Mesendoderm (in vitro differentiated cells): ENCODE results near the gene SIN3B.

Experiments used
- DNase-seq: peaks from one replicate; pipeline ENCODE4 v3.0.0; 2013
- H2AK5ac ChIP-seq: 2 replicates; pipeline ENCODE4 v1.6.1; 2013; ENCODE audit warnings: low read length, inconsistent platforms
- H2BK120ac ChIP-seq: 2 replicates; pipeline ENCODE4 v1.6.1; 2013; ENCODE audit warnings: low read depth, mild to moderate bottlenecking, low read length, moderate library complexity, mixed read lengths
- H2BK15ac ChIP-seq: replicated peaks from 2 replicates; pipeline ENCODE4 v1.6.1; 2013; ENCODE audit warnings: low read depth, mild to moderate bottlenecking, moderate library complexity
- H2BK5ac ChIP-seq: 2 replicates; pipeline ENCODE4 v1.6.1; 2013; ENCODE audit warnings: low read length, inconsistent platforms
- H3K18ac ChIP-seq: 2 replicates; pipeline ENCODE4 v1.6.1; 2013; ENCODE audit warnings: mild to moderate bottlenecking, low read length, mixed read lengths
- H3K23ac ChIP-seq: one replicate; pipeline ENCODE4 v1.6.1; 2013; ENCODE audit warnings: low read length
- H3K27ac ChIP-seq: 2 replicates; pipeline ENCODE4 v1.5.1; 2013; ENCODE audit warnings: low read depth, mild to moderate bottlenecking, inconsistent platforms, low read length, moderate library complexity
- H3K27me3 ChIP-seq: 2 replicates; pipeline ENCODE4 v1.6.1; 2013; ENCODE audit warnings: low read length, control low read depth, mild to moderate bottlenecking, inconsistent platforms; ENCODE audit not compliant: insufficient read depth, poor library complexity
- H3K36me3 ChIP-seq: 2 replicates; pipeline ENCODE4 v1.6.1; 2013; ENCODE audit warnings: low read length, inconsistent platforms; ENCODE audit not compliant: control insufficient read depth, insufficient read depth
- H3K4ac ChIP-seq: one replicate; pipeline ENCODE4 v1.6.1; 2013; ENCODE audit warnings: low read depth, mild to moderate bottlenecking, low read length, moderate library complexity
- H3K4me1 ChIP-seq: 2 replicates; pipeline ENCODE4 v1.6.1; 2013; ENCODE audit warnings: low read depth, low read length, inconsistent platforms; ENCODE audit not compliant: control insufficient read depth
- H3K4me2 ChIP-seq: 2 replicates; pipeline ENCODE4 v1.6.1; 2013; ENCODE audit warnings: low read length
- H3K4me3 ChIP-seq: 2 replicates; pipeline ENCODE4 v1.5.1; 2013; ENCODE audit warnings: mild to moderate bottlenecking, low read length
- H3K56ac ChIP-seq: one replicate; pipeline ENCODE4 v1.6.1; 2013; ENCODE audit warnings: low read length
- H3K79me1 ChIP-seq: 2 replicates; pipeline ENCODE4 v1.6.1; 2013; ENCODE audit warnings: low read length, inconsistent platforms
- H3K79me2 ChIP-seq: 2 replicates; pipeline ENCODE4 v1.6.1; 2013; ENCODE audit warnings: mild to moderate bottlenecking, low read length; ENCODE audit not compliant: control insufficient read depth, insufficient read depth
- H3K9ac ChIP-seq: 2 replicates; pipeline ENCODE4 v1.6.1; 2013; ENCODE audit warnings: low read length, inconsistent platforms
- H4K5ac ChIP-seq: one replicate; pipeline ENCODE4 v1.6.1; 2013; ENCODE audit warnings: low read length
- H4K8ac ChIP-seq: one replicate; pipeline ENCODE4 v1.6.1; 2013; ENCODE audit warnings: low read depth, mild to moderate bottlenecking, control low read depth, low read length, moderate library complexity
- WGBS: extraction: QIAGEN DNeasy Blood & Tissue Kit; methylation state at CpG from one replicate; pipeline ENCODE4 v1.1.7; 2013; ENCODE audit warnings: low lambda C conversion rate, missing lambda C conversion rate; ENCODE audit not compliant: insufficient coverage; ENCODE audit errors: extremely low coverage; 5-methylcytosine and 5-hydroxymethylcytosine counted together

The SIN3B gene

GRCh38 chr19:16853066-16853465 is 23.9 kb downstream of the SIN3B start:
- H2BK5ac ChIP-seq = no peak overlapping the region
- no peak overlapping the region for H3K4me2 ChIP-seq
- no peak overlapping the region for H4K8ac ChIP-seq
- DNase-seq = no peak
- no peak overlapping the region for H3K4me3 ChIP-seq
- no peak overlapping the region for H3K23ac ChIP-seq
- WGBS = no CpG with 5 or more reads among the region's 7 CpGs
- H3K36me3 ChIP-seq = peaks cover 8% of the 10 kb centered on the region
- no peak overlapping the region for H2AK5ac ChIP-seq
- no peaks in the 10 kb centered on the region for H3K27me3 ChIP-seq
- H3K79me1 ChIP-seq = peaks cover 2% of the 10 kb centered on the region
- H3K56ac ChIP-seq = no peak overlapping the region
- no peak overlapping the region for H3K9ac ChIP-seq
- no peaks in the 10 kb centered on the region for H3K4me1 ChIP-seq
- no peak overlapping the region for H3K27ac ChIP-seq
- H3K79me2 ChIP-seq = no peaks in the 10 kb centered on the region
- H3K4ac ChIP-seq = no peak overlapping the region
- H4K5ac ChIP-seq = no peak overlapping the region
- no peak overlapping the region for H2BK15ac ChIP-seq
- H3K18ac ChIP-seq = no peak overlapping the region
- H2BK120ac ChIP-seq = no peak overlapping the region

- Histone ChIP-seq H3K27ac (no peak overlapping the region), H3K36me3 (peaks cover 6% of the 10 kb centered on the region), H2AK5ac (no peak overlapping the region), H3K56ac (no peak overlapping the region), H3K79me2 (no peaks in the 10 kb centered on the region), H3K9ac (no peak overlapping the region), H2BK15ac (no peak overlapping the region), H3K4me3 (no peak overlapping the region), H2BK120ac (no peak overlapping the region), H3K4ac (no peak overlapping the region), H3K23ac (no peak overlapping the region), H4K8ac (no peak overlapping the region), H3K27me3 (no peaks in the 10 kb centered on the region), H3K4me1 (no peaks in the 10 kb centered on the region), H2BK5ac (no peak overlapping the region), H4K5ac (no peak overlapping the region), H3K18ac (no peak overlapping the region), H3K79me1 (peaks cover 2% of the 10 kb centered on the region), H3K4me2 (no peak overlapping the region)
- no peak for DNase-seq
- no CpG with 5 or more reads among the region's 9 CpGs for WGBS
These were observed 26.9 kb downstream of the SIN3B start for GRCh38 chr19:16856091-16856490.

GRCh38 chr19:16859626-16860025 is 30.4 kb downstream of the SIN3B start:
- no peaks in the 10 kb centered on the region for H3K79me1 ChIP-seq
- H3K23ac ChIP-seq = no peak overlapping the region
- peaks cover 3% of the 10 kb centered on the region for H3K36me3 ChIP-seq
- H3K18ac ChIP-seq = no peak overlapping the region
- H3K4me2 ChIP-seq = no peak overlapping the region
- H3K4ac ChIP-seq = no peak overlapping the region
- H3K4me1 ChIP-seq = no peaks in the 10 kb centered on the region
- H3K56ac ChIP-seq = no peak overlapping the region
- no peak overlapping the region for H3K9ac ChIP-seq
- H4K8ac ChIP-seq = no peak overlapping the region
- no peak overlapping the region for H2BK15ac ChIP-seq
- H2AK5ac ChIP-seq = no peak overlapping the region
- no peak overlapping the region for H3K27ac ChIP-seq
- H2BK120ac ChIP-seq = no peak overlapping the region
- H3K4me3 ChIP-seq = no peak overlapping the region
- no peak overlapping the region for H4K5ac ChIP-seq
- no peaks in the 10 kb centered on the region for H3K79me2 ChIP-seq
- no peaks in the 10 kb centered on the region for H3K27me3 ChIP-seq
- no peak overlapping the region for H2BK5ac ChIP-seq
- no CpG with 5 or more reads among the region's 7 CpGs for WGBS
- no peak for DNase-seq

GRCh38 chr19:16860118-16860517 is 30.9 kb downstream of the SIN3B start:
- DNase-seq = no peak
- Histone ChIP-seq H2AK5ac (no peak overlapping the region), H2BK120ac (no peak overlapping the region), H3K36me3 (peaks cover 3% of the 10 kb centered on the region), H3K18ac (no peak overlapping the region), H3K27ac (no peak overlapping the region), H4K8ac (no peak overlapping the region), H3K79me1 (no peaks in the 10 kb centered on the region), H3K79me2 (no peaks in the 10 kb centered on the region), H3K56ac (no peak overlapping the region), H3K4ac (no peak overlapping the region), H3K4me2 (no peak overlapping the region), H3K9ac (no peak overlapping the region), H2BK15ac (no peak overlapping the region), H3K4me1 (no peaks in the 10 kb centered on the region), H3K4me3 (no peak overlapping the region), H3K27me3 (no peaks in the 10 kb centered on the region), H3K23ac (no peak overlapping the region), H2BK5ac (no peak overlapping the region), H4K5ac (no peak overlapping the region)
- no CpG with 5 or more reads among the region's 20 CpGs for WGBS

- H3K27ac ChIP-seq = no peak overlapping the region
- no peak overlapping the region for H4K5ac ChIP-seq
- peaks cover 6% of the 10 kb centered on the region for H3K36me3 ChIP-seq
- H2AK5ac ChIP-seq = no peak overlapping the region
- no peak overlapping the region for H3K4me3 ChIP-seq
- H3K18ac ChIP-seq = no peak overlapping the region
- H3K79me2 ChIP-seq = no peaks in the 10 kb centered on the region
- H4K8ac ChIP-seq = no peak overlapping the region
- no peak for DNase-seq
- no peak overlapping the region for H3K56ac ChIP-seq
- H2BK15ac ChIP-seq = no peak overlapping the region
- H3K79me1 ChIP-seq = no peaks in the 10 kb centered on the region
- no peak overlapping the region for H2BK120ac ChIP-seq
- H3K4ac ChIP-seq = no peak overlapping the region
- H2BK5ac ChIP-seq = no peak overlapping the region
- H3K9ac ChIP-seq = no peak overlapping the region
- no peaks in the 10 kb centered on the region for H3K27me3 ChIP-seq
- WGBS = no CpG with 5 or more reads among the region's 3 CpGs
- H3K4me1 ChIP-seq = no peaks in the 10 kb centered on the region
- no peak overlapping the region for H3K4me2 ChIP-seq
- no peak overlapping the region for H3K23ac ChIP-seq
These were observed 31.8 kb downstream of the SIN3B start for GRCh38 chr19:16861011-16861410.

GRCh38 chr19:16861834-16862233 is 32.6 kb downstream of the SIN3B start:
- Histone ChIP-seq H3K23ac (no peak overlapping the region), H2BK5ac (no peak overlapping the region), H3K4me1 (no peaks in the 10 kb centered on the region), H3K27me3 (no peaks in the 10 kb centered on the region), H4K8ac (no peak overlapping the region), H3K36me3 (peaks cover 6% of the 10 kb centered on the region), H3K4me3 (no peak overlapping the region), H3K56ac (no peak overlapping the region), H3K79me2 (no peaks in the 10 kb centered on the region), H3K4ac (no peak overlapping the region), H3K9ac (no peak overlapping the region), H2BK120ac (no peak overlapping the region), H2AK5ac (no peak overlapping the region), H4K5ac (no peak overlapping the region), H3K79me1 (no peaks in the 10 kb centered on the region), H3K18ac (no peak overlapping the region), H3K4me2 (no peak overlapping the region), H2BK15ac (no peak overlapping the region), H3K27ac (no peak overlapping the region)
- no peak for DNase-seq
- WGBS = no CpG with 5 or more reads among the region's 5 CpGs
